ENCODE measurements around the gene ZNF385A.
A peak's percentile ranks its signal among the peaks of the same experiment; 100 is the strongest.

ZNF385A gene

GRCh38 chr12:54384591-54385041 is at the start of gene ZNF385A:
Gene ZNF385A (minus strand): TSS chr12:54384733. CDS start chr12:54384514, 219 bp downstream.
- DNase-seq: no peak

GRCh38 chr12:54432815-54433164 is 48.3 kb upstream of the ZNF385A start:
- no peak for DNase-seq

- no peak for DNase-seq
Measured at GRCh38 chr12:54431911-54432814, 47.6 kb upstream of the ZNF385A start.

- DNase-seq: no peak
Measured at GRCh38 chr12:54430471-54431069, 46.0 kb upstream of the ZNF385A start.

GRCh38 chr12:54429014-54429471 is 44.5 kb upstream of the ZNF385A start:
- DNase-seq: no peak

- DNase-seq: no peak
Measured at GRCh38 chr12:54428050-54429013, 43.8 kb upstream of the ZNF385A start.

- DNase-seq: no peak
Measured at GRCh38 chr12:54427106-54427505, 42.6 kb upstream of the ZNF385A start.

- DNase-seq: no peak
Measured at GRCh38 chr12:54426690-54427089, 42.2 kb upstream of the ZNF385A start.

- DNase-seq: no peak
Measured at GRCh38 chr12:54425702-54426101, 41.2 kb upstream of the ZNF385A start.

GRCh38 chr12:54424224-54424623 is 39.7 kb upstream of the ZNF385A start:
- no peak for DNase-seq

GRCh38 chr12:54423816-54424150 is 39.2 kb upstream of the ZNF385A start:
- no peak for DNase-seq

- DNase-seq: no peak
Measured at GRCh38 chr12:54421879-54422250, 37.3 kb upstream of the ZNF385A start.

GRCh38 chr12:54421175-54421878 is 36.8 kb upstream of the ZNF385A start:
- DNase-seq: no peak

GRCh38 chr12:54420766-54421144 is 36.2 kb upstream of the ZNF385A start:
- no peak for DNase-seq

- DNase-seq: peak; percentile 40 to 44
Measured at GRCh38 chr12:54419088-54419887, 34.8 kb upstream of the ZNF385A start, which contains the start of gene ITGA5. Gene ITGA5 (minus strand): TSS chr12:54419266. CDS start chr12:54419198, 68 bp downstream.

- DNase-seq: no peak
Measured at GRCh38 chr12:54418441-54419087, 34.0 kb upstream of the ZNF385A start.

- DNase-seq: no peak
Measured at GRCh38 chr12:54417712-54418440, 33.3 kb upstream of the ZNF385A start.

- DNase-seq: no peak
Measured at GRCh38 chr12:54416687-54417603, 32.4 kb upstream of the ZNF385A start.

All from stimulated activated CD4-positive, alpha-beta T cell treated with anti-CD3 and anti-CD28 coated beads, Interleukin-4, amount 100 ng/mL, for 4 hours (primary cell).